Mucosa of descending colon (tissue), 3 donors: ENCODE data around the gene WIPF3. TPM values are rescaled to one million over a fixed set of nuclear protein-coding genes. Genes with fewer than 3 reads are reported as not detected.

ENCODE experiments used
- ATAC-seq: fragments of 200-7000 bp; cut with Tn5 transposase; one replicate; pipeline ENCODE4 v1.9.1; 2020; ENCODE audit warnings: mild to moderate bottlenecking, moderate library complexity
- DNase-seq, 3 donors: peaks; one replicate each; pipeline ENCODE4 v3.0.0-alpha.2; 2020
- H3K36me3 ChIP-seq: fragments of 200-600 bp; one replicate; pipeline ENCODE4 v1.8.0; 2021; ENCODE audit warnings: low read depth, mild to moderate bottlenecking
- H3K4me1 ChIP-seq: fragments of 200-600 bp; one replicate; pipeline ENCODE4 v1.8.0; 2021; ENCODE audit warnings: low read depth, mild to moderate bottlenecking
- H3K4me3 ChIP-seq: fragments of 200-600 bp; one replicate; pipeline ENCODE4 v1.8.0; 2021; ENCODE audit warnings: mild to moderate bottlenecking
- H3K9me3 ChIP-seq: fragments of 200-600 bp; one replicate; pipeline ENCODE4 v1.8.0; 2021; ENCODE audit warnings: mild to moderate bottlenecking
- CTCF ChIP-seq: fragments of 200-600 bp; IDR thresholded peaks from one replicate; pipeline ENCODE4 v1.8.0; 2022; ENCODE audit warnings: antibody characterized with exemption, mild to moderate bottlenecking
- intact Hi-C, 2 donors: fragments of 100-400 bp; cut with DNase I in 1 of 2; cut with micrococcal nuclease in 1 of 2; formaldehyde crosslinking; loops; one replicate each; pipeline versions ENCODE4 v1.11.0 to v1.11.1; 2022; cut with DNase I, micrococcal nuclease
- total RNA-seq, 3 donors: library from RNA; stranded (reverse); fragmentation: NEBNext Ultra II Directional in 2 of 3; extraction: Animal tissue kit (Norgen Biotek cat#: 25700) in 2 of 3; gene quantifications; one replicate each; pipeline versions ENCODE4 v1.2.1 to v1.2.4, GENCODE V29; 2021 to 2023
- donor health status: DM: no; HTN: no; CAD: no; lungs with moderate emphysema.
- donor health status: DM: no; HTN: no; CAD: no.
- donor health status: DM: no; HTN: yes; CAD: no.

The WIPF3 gene
- total RNA-seq, 3 donors from 2014 or later = 0.89 to 2.2 (median 1.2) TPM

DNA sequence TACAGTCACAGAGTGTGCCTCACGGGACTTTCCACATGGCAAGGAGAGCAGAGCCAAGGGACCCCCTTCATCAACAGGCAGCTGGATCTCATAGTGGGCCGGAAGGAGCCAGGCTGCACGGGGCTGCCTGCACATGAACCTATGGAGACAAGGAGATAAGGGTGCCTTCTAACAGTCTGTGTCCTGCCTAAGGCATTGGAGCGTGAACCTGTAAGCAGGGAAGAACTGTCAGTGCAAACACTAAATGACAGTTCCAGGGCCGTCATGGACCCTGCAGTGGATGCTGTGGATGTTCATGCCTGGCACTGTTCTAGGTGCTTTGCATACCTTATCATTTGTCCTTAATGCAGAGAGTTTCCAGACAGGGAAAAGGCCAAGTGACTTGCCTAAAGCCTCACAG is 85.9 kb downstream of the WIPF3 start:
- intact Hi-C loops = no loop called here
- Histone ChIP-seq H3K9me3 (no peaks in the 10 kb centered on the region), H3K4me1 (no peaks in the 10 kb centered on the region), H3K4me3 (no peak overlapping the region), H3K36me3 (no peaks in the 10 kb centered on the region)
- TF ChIP-seq CTCF = no peak
- ATAC-seq (no peak), DNase-seq (no peak)

DNA sequence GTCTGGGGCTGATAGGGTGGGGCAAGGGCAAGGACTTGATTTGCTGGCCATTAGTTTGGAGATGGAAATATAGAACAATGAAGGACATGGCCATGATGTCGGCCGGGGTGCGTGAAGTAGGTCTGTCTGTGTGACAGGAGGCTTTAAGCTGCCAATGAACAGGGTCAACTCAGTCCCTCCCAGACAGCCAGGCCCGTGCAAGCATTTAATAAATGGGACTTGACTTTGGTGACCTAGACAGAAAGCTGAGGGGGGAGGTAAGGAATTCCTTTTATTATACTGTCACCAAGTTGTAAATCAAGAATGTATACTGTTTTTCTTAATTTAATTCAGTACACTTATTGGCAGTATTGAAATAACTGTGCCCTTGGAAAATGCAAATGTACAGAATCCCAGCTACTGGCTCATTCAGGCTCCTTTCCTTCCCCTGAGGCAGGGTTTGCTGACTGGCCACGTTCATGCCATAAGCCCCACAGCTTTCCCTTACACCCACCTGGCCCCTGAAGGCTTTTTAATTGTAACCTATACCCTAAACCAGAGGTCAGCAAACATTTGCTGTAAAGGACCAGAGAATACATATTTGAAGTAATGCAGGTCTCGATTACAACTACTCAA is 87.2 kb downstream of the WIPF3 start:
- H3K36me3 ChIP-seq = no peaks in the 10 kb centered on the region
- DNase-seq = no peak
- no peak for ATAC-seq
- no peaks in the 10 kb centered on the region for H3K4me1 ChIP-seq
- TF ChIP-seq CTCF = no peak
- H3K9me3 ChIP-seq = no peaks in the 10 kb centered on the region
- H3K4me3 ChIP-seq = no peak overlapping the region
- intact Hi-C loops = no loop called here

DNA sequence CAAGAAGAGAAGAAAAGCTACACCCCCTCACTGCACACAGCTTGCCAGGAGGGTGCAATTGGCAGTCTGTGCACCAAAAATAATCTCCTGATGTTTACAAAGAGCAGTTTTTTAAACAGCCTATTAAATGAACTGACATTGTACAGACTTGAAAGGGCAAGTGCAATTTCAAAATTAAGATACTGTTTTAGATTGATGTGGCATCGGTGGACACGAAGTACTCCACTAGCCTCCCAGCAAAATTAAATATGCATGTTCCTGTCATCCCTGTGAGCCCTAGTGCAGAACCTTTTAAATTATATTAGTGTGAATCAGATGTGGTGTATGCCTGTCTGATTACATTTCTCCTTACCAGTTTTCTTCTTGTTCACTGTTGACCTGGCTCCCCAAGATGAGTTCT is 87.9 kb downstream of the WIPF3 start:
- Histone ChIP-seq H3K4me1 (no peaks in the 10 kb centered on the region), H3K36me3 (no peaks in the 10 kb centered on the region), H3K4me3 (no peak overlapping the region), H3K9me3 (no peaks in the 10 kb centered on the region)
- ATAC-seq (no peak), DNase-seq (no peak)
- intact Hi-C loops = no loop called here
- no peak for TF ChIP-seq CTCF

DNA sequence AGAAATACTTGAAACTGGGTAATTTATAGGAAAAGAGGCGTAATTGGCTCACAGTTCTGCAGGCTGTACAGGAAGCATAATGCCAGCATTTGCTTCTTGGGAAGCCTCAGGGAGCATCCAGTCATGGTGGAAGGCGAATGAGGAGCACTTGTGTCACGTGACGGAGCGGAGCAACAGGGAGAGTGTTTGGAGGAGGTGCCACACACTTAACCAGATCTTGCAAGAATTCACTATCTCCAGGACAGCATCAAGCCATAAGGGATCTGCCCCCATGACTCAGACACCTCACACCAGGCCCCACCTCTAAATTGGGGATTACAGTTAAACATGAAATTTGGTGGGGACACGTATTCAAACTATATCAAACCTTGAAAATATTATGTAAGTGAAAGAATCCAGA is 89.3 kb downstream of the WIPF3 start:
- no peak overlapping the region for H3K4me3 ChIP-seq

DNA sequence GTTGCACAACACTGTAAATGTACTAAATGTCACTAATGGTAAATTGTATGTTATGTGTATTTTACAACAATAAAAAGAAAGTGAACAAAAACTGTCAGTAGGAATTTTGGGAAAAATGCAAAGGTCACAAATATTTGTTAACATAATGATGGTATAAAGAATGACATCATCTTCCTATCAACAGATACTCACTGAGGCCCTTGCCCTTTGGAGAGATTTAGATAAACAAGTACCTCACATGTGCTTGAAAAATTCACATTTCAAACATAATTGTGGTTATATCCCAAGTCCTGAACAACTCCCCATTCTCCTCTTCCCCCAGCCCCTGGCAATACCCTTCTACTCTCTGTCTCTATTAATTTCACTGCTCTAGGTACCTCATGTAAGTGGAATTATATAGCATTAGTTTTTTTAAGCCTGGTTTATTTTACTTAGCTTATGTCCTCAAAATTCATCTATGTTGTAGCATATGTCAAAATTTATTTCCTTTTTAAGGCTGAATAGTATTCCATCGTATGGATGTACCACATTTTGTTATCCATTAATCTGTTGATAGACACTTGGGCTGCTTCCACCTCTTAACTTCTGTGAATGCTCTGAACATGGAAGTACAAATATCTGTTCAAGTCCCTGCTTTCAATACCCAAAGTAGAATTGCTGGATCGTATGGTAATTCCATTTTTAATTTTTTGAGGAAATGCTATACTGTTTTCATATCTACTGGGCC is 90.5 kb downstream of the WIPF3 start:
- no peak for TF ChIP-seq CTCF
- intact Hi-C loops = no loop called here
- H3K4me3 ChIP-seq = no peak overlapping the region
- DNase-seq = no peak
- no peaks in the 10 kb centered on the region for H3K36me3 ChIP-seq
- H3K9me3 ChIP-seq = no peaks in the 10 kb centered on the region
- H3K4me1 ChIP-seq = no peaks in the 10 kb centered on the region
- no peak for ATAC-seq

More for the DNA sequence above, 89.3 kb downstream of the WIPF3 start:
- Histone ChIP-seq H3K9me3 (no peaks in the 10 kb centered on the region), H3K36me3 (no peaks in the 10 kb centered on the region), H3K4me1 (no peaks in the 10 kb centered on the region)
- ATAC-seq = no peak
- intact Hi-C loops = no loop called here
- no peak for DNase-seq
- no peak for TF ChIP-seq CTCF
